ENCODE results near the gene FEZ2. TPM values are rescaled to one million over a fixed set of nuclear protein-coding genes. Genes with fewer than 3 reads are reported as not detected.

Gene FEZ2
- total RNA-seq, 4 donors from 2014 or later: 38.6 to 77.0 (median 46.2) TPM

DNA sequence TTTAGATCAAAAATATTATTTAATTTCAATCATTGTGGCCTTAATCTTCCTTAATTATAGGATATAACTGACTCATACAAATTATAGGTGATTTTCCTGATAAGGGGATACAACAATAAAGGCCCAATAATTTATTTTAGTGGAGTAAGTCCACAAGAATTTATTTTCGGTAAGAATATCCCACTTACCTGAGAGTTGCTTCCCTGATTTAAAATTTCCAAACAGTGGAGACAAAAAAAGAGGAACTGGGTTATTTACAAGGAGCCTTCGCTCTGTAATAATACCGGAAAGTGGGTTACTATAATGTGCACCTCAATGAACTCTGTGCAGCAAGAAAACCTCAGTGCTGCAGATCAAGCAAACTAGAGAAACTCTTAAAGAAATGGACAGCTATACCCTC, 42.2 kb downstream of the FEZ2 start:
- ATAC-seq: no peak
- Histone ChIP-seq H3K9me3 (no peaks in the 10 kb centered on the region), H3K27me3 (no peaks in the 10 kb centered on the region), H3K27ac (peak overlapping the region in 2 of 4 donors; percentile 3 to 48), H3K4me1 (peaks cover 0 to 14% (median 5%) of the 10 kb centered on the region in 3 donors), H3K4me3 (no peak overlapping the region), H3K36me3 (peaks cover 4 to 51% of the 10 kb centered on the region in 2 donors)
- TF ChIP-seq POLR2A (IDR thresholded peaks at IDR 0.05) (no peak), CTCF (IDR thresholded peaks at IDR 0.05) (no peak), POLR2AphosphoS5 (IDR thresholded peaks at IDR 0.05) (no peak), EP300 (IDR thresholded peaks at IDR 0.05) (no peak)
- whole genome bisulfite sequencing, 2 donors (ENCODE audit: low coverage in 1 of 2): 77 to 97% methylated on average over 3 of the region's 3 CpGs

- Histone ChIP-seq H3K36me3 (peaks cover 4 to 52% of the 10 kb centered on the region in 2 donors), H3K9me3 (no peaks in the 10 kb centered on the region), H3K27ac (no peak overlapping the region), H3K4me1 (peaks cover 0 to 12% (median 5%) of the 10 kb centered on the region in 3 donors), H3K27me3 (no peaks in the 10 kb centered on the region), H3K4me3 (no peak overlapping the region)
- 100% methylated on average over 1 of the region's 1 CpG for WGBS, 2 donors (ENCODE audit: low coverage in 1 of 2)
- no peak for ATAC-seq
- TF ChIP-seq CTCF (IDR thresholded peaks at IDR 0.05) (no peak), POLR2A (IDR thresholded peaks at IDR 0.05) (no peak), EP300 (IDR thresholded peaks at IDR 0.05) (no peak), POLR2AphosphoS5 (IDR thresholded peaks at IDR 0.05) (no peak)
These were observed 43.4 kb downstream of the FEZ2 start for GRCh38 chr2:36554531-36554930.

GRCh38 chr2:36553683-36554082, 44.3 kb downstream of the FEZ2 start:
- Histone ChIP-seq H3K27me3 (no peaks in the 10 kb centered on the region), H3K9me3 (no peaks in the 10 kb centered on the region), H3K27ac (peak overlapping the region in 1 of 4 donors; percentile 7), H3K4me3 (no peak overlapping the region), H3K4me1 (peaks cover 0 to 12% (median 5%) of the 10 kb centered on the region in 3 donors), H3K36me3 (peaks cover 4 to 57% of the 10 kb centered on the region in 2 donors)
- ATAC-seq: peak; percentile 19
- TF ChIP-seq EP300 (IDR thresholded peaks at IDR 0.05) (no peak), POLR2A (IDR thresholded peaks at IDR 0.05) (no peak), CTCF (IDR thresholded peaks at IDR 0.05) (no peak), POLR2AphosphoS5 (IDR thresholded peaks at IDR 0.05) (no peak)
- 51 to 60% methylated on average over 4 of the region's 4 CpGs for whole genome bisulfite sequencing, 2 donors (ENCODE audit: low coverage in 1 of 2)

DNA sequence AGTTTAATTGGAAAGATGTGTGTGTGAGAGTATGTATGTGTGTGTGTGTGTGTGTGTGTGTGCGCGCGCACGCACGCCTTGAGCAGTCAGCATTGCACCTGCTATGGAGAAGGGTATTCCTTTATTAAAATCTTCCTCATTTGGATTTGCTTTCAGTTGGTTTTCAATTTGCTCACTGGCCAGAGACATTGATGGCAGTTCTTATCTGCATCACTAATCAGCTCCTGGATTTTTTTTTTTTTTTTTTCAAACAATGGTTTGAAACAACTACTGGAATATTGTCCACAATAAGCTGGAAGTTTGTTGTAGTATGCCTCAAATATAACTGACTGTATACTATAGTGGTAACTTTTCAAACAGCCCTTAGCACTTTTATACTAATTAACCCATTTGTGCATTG, 48.0 kb downstream of the FEZ2 start:
- Histone ChIP-seq H3K27me3 (no peaks in the 10 kb centered on the region), H3K36me3 (peaks cover 4 to 70% of the 10 kb centered on the region in 2 donors), H3K4me1 (peaks cover 0 to 8% (median 3%) of the 10 kb centered on the region in 3 donors), H3K27ac (no peak overlapping the region), H3K4me3 (no peak overlapping the region), H3K9me3 (no peaks in the 10 kb centered on the region)
- WGBS, 2 donors (ENCODE audit: low coverage in 1 of 2): 98 to 100% methylated on average over 5 of the region's 5 CpGs
- TF ChIP-seq POLR2A (IDR thresholded peaks at IDR 0.05): no peak
- TF ChIP-seq EP300 (IDR thresholded peaks at IDR 0.05): no peak
- no peak for TF ChIP-seq CTCF (IDR thresholded peaks at IDR 0.05)
- TF ChIP-seq POLR2AphosphoS5 (IDR thresholded peaks at IDR 0.05): no peak
- ATAC-seq: no peak

DNA sequence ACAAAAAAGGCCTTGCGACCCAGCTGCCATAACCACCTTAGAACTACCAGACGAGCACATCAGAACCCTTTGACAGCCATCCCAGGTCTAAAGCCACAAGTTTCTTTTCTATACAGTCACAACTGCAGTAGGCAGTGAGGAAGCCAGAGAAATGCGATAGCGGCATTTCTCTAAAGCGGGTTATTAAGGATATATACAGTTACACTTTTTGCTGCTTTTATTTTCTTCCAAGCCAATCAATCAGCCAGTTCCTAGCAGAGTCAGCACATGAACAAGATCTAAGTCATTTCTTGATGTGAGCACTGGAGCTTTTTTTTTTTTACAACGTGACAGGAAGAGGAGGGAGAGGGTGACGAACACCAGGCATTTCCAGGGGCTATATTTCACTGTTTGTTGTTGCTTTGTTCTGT, 48.8 kb downstream of the FEZ2 start:
- 64 to 75% methylated on average over 6 to 7 of the region's 7 CpGs for WGBS, 2 donors (ENCODE audit: low coverage in 1 of 2)
- no peak overlapping the region for H3K4me3 ChIP-seq

More for the DNA sequence above, 48.8 kb downstream of the FEZ2 start:
- Histone ChIP-seq H3K27ac (peak overlapping the region in 1 of 4 donors; percentile 3), H3K36me3 (peaks cover 4 to 70% of the 10 kb centered on the region in 2 donors), H3K9me3 (no peaks in the 10 kb centered on the region), H3K27me3 (no peaks in the 10 kb centered on the region), H3K4me1 (peaks cover 0 to 12% (median 6%) of the 10 kb centered on the region in 3 donors)
- TF ChIP-seq POLR2AphosphoS5 (IDR thresholded peaks at IDR 0.05) (peak; percentile 30), POLR2A (IDR thresholded peaks at IDR 0.05) (no peak)
- no peak for ATAC-seq
